ENCODE measurements around the gene NGRN.
A peak's percentile ranks its signal among the peaks of the same experiment; 100 is the strongest.

Gene NGRN, protein sequence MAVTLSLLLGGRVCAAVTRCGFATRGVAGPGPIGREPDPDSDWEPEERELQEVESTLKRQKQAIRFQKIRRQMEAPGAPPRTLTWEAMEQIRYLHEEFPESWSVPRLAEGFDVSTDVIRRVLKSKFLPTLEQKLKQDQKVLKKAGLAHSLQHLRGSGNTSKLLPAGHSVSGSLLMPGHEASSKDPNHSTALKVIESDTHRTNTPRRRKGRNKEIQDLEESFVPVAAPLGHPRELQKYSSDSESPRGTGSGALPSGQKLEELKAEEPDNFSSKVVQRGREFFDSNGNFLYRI

DNA sequence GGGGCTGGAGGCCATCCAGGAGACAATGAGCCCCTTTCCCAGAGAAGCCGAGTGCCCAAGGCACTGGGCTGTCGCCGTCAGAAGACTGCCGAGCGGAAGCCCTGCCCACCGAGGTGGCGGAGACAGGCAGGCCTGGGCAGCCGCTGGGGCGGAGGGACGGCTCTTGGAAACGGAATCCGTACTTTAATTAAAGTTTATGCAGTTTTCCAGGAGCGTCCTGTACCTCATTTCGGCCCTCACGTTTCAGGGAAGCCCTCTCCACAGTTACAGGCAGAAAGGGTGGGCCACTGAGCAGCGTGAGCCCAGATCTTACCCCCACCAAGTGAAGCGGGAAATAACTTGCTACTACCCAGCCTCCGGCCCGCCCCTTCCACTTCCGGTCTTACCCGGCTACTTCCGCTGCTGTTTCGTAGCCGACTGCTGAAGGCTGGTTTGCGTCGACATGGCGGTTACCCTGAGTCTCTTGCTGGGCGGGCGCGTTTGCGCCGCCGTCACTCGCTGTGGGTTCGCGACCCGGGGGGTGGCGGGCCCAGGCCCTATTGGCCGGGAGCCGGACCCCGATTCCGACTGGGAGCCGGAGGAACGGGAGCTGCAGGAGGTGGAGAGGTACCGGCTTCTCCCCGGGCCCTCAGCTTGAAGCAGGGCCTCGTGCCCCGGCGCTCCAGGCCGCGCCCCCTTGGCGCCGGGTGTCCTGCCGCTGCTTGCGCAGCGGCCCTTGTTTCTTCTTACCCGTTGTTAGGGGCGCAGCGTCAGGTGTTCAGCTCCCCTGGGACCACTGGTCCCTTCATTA is at the start of gene NGRN:
Gene NGRN, plus strand, starts transcription at position 402 of the 790 bp plus-strand sequence. Its CDS starts 41 bp downstream, at position 443.
- peak; percentile 91 to 92 for DNase-seq

DNA sequence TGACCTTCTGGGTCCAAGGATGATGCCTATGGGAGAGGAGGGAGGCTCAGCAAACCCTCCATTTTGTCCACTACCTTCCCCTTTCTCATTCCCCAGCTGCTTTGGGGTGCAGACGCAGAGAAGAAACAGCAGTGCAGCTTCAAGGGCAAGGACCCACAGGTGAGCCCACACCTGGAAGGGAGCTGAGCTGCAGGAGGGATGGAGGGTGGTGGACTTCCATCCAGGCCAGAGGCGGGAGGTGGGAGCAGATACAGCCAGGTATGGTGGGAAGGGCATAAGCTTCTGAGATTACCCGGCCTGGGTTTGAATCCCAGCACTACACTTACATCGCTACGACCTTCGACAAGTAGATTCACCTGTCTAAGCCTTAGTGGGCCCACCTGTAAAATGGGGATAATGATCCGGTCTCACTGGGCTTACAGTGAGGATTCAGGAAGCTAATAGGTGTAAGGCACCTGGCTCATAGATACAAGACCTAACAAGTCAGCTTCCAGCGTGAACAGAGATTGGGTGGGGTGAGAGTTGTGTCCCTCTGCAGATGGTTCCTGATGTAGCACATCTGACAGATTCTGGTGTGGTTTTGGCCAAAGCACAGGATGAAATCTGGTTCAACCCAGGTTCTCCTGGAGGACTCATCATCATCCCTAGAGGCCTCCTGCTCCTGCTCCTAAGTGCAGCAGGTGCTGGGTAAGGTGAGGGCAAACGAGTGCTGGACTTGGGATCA is 47.6 kb upstream of the NGRN start:
- no peak for DNase-seq

DNA sequence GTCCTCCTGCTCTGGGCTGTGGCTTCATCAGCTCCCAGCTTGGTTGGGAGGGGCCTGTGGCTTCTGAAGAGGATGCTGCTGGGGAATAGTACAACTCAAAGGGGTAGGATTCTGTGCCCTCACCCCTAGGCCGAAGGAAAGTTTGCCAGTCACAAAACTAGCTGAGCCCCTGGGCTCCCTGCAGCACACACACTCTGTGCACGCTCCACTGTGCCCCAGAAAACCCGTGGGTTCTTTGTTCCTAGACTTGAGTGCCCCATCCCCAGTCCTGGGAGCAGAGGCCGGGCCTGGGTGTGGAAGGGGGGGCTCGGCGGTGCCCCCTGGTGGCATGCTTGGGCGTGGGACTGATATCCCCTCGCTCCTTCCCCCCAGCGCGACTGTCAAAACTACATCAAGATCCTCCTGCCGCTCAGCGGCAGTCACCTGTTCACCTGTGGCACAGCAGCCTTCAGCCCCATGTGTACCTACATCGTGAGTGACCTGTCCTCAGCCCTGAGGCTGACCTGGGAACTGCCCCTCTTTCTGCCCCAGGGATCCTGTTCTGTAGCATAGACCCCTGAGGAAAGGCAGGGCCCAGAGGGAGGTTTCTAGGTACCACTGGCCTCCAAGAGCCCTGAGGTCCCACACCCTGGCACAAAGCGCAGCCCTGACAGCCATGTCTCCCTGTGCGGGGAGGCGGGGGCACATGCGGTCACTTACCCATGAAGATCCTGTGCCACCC is 45.9 kb upstream of the NGRN start:
- DNase-seq = peak; percentile 48 to 60

DNA sequence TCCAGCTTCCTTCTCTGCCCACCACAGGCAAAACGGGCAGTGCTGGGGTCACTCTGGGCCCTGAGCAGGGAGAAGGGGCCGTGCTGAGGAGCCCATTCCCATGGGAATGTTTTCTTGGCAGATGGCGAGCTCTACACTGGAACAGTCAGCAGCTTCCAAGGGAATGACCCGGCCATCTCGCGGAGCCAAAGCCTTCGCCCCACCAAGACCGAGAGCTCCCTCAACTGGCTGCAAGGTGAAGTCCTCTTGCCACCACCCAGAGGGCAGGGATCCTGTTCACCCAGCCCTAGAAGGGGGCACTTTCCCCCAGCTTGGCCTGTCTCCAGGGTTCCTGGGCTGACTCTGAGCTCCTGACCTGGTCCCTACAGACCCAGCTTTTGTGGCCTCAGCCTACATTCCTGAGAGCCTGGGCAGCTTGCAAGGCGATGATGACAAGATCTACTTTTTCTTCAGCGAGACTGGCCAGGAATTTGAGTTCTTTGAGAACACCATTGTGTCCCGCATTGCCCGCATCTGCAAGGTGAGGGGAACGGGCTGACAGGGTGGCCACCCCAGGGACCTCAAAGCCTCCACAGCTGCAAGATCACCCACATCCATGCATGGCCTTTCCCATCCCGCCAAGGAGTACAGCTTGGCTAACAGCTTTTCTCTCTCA is 44.1 kb upstream of the NGRN start:
- DNase-seq = peak in 1 of 2 donors; percentile 36

DNA sequence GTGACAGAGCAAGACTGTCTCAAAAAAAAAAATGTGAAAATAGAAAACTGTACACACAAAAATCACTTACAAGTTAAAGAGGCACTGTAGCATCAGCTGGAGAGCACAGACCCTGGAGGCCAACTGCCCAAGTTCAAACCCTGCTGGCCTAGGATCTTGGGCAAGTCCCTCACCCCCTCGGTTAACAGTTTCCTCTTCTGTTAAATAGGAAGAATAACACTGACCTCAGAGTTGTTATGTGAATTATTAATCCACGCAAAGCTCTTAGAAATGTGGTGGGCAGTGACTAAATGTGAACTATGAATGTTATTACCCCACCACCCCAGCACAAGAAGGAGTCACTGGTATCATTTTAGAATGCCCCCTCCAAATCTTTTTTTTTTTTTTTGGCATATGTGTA is 42.9 kb upstream of the NGRN start:
- DNase-seq = no peak

DNA sequence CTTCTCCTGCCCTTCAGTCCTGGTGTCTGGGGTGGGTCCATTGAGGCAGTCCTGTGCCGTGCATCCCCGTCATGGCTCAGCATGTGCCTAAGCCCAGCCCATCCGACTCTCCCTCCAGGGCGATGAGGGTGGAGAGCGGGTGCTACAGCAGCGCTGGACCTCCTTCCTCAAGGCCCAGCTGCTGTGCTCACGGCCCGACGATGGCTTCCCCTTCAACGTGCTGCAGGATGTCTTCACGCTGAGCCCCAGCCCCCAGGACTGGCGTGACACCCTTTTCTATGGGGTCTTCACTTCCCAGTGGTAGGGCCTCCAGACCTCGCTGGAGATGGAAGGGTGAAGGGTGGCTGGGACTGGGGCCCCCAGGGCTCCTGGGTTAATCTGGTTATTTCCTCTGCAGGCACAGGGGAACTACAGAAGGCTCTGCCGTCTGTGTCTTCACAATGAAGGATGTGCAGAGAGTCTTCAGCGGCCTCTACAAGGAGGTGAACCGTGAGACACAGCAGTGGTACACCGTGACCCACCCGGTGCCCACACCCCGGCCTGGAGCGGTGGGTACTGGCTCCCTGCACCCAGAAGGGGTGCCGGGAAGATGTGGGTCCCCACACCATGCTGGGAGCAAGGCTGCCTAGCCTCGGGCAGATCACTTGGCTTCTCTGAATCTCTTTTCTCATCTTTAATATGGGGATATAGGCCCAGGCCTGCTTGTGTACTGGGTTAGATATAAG is 41.9 kb upstream of the NGRN start:
- DNase-seq = no peak

DNA sequence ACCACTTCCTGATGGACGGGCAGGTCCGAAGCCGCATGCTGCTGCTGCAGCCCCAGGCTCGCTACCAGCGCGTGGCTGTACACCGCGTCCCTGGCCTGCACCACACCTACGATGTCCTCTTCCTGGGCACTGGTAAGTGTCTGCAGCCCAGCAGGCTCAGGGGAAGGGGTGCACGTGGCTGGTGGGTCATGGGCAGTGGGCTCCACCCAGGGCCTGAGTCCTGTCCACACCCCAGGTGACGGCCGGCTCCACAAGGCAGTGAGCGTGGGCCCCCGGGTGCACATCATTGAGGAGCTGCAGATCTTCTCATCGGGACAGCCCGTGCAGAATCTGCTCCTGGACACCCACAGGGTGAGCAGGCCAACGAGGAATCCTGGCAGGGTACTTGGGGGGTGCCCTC is 40.4 kb upstream of the NGRN start:
- no peak for DNase-seq

DNA sequence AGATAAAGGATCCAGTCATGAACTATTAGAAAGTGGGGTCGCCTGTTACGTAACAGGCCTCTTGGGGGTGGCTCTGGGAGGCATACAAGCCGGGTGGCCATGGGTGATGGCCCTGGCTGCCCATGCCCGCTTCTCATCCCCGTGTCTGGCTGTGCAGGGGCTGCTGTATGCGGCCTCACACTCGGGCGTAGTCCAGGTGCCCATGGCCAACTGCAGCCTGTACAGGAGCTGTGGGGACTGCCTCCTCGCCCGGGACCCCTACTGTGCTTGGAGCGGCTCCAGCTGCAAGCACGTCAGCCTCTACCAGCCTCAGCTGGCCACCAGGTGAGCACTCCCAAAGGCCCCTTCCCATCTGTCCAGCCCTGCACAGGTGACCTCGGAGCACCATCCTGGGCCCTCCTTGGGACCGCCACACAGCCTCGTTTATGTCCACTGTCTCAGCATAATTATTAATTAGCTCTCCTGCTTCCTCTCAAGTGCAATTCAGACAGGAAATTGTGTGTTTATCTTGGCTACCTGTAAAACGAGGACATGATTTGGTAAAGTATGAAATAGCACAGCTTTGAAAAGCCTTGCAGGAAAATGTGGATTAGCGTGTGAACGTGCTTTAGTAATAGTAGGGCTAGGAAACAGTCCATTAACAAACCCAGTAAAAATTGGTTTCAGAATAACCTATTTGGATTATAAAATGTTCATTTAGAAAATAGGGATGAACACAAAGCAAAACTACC is 39.8 kb upstream of the NGRN start:
- no peak for DNase-seq

DNA sequence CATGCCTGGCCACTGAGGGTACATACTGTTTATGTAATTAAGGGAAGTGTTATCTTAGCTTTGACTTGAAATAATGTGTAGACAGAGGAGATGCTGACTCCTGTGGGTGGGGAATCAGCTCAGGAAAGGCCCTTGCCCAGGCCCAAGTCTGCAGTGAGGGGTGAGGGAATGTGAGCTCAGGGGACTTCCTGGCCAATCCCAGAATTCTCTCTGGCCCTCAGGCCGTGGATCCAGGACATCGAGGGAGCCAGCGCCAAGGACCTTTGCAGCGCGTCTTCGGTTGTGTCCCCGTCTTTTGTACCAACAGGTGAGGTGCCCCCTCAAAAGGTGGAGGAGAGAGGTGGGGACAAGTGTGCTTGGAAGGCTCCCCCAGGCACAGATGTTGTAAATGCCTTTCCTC is 38.1 kb upstream of the NGRN start:
- DNase-seq = no peak

DNA sequence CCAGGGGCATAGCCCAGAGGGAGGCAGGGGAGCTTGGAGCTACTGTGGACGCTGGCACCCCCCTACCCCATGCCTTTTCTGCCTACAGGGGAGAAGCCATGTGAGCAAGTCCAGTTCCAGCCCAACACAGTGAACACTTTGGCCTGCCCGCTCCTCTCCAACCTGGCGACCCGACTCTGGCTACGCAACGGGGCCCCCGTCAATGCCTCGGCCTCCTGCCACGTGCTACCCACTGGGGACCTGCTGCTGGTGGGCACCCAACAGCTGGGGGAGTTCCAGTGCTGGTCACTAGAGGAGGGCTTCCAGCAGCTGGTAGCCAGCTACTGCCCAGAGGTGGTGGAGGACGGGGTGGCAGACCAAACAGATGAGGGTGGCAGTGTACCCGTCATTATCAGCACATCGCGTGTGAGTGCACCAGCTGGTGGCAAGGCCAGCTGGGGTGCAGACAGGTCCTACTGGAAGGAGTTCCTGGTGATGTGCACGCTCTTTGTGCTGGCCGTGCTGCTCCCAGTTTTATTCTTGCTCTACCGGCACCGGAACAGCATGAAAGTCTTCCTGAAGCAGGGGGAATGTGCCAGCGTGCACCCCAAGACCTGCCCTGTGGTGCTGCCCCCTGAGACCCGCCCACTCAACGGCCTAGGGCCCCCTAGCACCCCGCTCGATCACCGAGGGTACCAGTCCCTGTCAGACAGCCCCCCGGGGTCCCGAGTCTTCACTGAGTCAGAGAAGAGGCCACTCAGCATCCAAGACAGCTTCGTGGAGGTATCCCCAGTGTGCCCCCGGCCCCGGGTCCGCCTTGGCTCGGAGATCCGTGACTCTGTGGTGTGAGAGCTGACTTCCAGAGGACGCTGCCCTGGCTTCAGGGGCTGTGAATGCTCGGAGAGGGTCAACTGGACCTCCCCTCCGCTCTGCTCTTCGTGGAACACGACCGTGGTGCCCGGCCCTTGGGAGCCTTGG is 37.4 kb upstream of the NGRN start:
- DNase-seq = no peak

DNA sequence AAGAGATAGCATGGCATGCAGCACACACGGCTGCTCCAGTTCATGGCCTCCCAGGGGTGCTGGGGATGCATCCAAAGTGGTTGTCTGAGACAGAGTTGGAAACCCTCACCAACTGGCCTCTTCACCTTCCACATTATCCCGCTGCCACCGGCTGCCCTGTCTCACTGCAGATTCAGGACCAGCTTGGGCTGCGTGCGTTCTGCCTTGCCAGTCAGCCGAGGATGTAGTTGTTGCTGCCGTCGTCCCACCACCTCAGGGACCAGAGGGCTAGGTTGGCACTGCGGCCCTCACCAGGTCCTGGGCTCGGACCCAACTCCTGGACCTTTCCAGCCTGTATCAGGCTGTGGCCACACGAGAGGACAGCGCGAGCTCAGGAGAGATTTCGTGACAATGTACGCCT is 36.5 kb upstream of the NGRN start:
- no peak for DNase-seq

DNA sequence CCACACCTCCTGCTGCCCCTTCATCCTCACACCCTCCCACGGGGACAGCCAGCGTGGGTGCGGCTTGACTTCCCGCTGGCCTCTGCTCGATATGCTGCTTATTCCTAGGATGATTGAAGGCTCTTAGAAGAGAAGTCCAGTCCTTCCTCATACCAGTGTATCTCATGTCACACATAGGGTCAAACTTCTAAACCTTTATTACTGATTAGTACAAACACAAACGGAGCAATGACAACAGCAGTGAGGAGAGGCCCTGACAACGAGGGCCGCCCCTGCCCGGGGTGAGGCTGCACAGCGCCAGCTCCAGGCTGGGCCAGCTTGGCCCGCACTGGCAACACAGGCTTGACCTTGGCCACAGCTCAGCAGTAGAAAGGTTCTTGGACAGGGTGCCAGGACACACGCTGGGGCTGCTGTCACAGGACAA is 35.4 kb upstream of the NGRN start:
- DNase-seq = no peak

DNA sequence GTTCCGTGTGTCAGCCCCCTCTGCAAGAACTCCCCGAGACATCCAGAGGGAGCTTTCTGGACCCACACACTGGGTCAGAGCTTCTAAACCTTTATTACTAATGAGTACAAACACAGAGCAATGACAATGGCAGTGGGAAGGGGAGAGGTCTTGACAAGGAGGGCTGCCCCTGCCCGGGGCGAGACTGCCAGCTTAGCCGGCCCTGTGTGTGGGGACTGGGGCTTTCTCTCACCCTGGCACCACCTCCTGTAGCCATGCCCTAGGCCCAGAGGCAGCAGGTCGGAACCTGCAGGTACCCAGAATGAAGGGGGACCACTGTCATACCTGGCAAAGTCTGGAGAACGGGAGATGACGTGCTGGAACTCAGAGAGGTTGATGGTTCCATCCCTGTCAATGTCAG is 34.9 kb upstream of the NGRN start:
- DNase-seq = no peak

DNA sequence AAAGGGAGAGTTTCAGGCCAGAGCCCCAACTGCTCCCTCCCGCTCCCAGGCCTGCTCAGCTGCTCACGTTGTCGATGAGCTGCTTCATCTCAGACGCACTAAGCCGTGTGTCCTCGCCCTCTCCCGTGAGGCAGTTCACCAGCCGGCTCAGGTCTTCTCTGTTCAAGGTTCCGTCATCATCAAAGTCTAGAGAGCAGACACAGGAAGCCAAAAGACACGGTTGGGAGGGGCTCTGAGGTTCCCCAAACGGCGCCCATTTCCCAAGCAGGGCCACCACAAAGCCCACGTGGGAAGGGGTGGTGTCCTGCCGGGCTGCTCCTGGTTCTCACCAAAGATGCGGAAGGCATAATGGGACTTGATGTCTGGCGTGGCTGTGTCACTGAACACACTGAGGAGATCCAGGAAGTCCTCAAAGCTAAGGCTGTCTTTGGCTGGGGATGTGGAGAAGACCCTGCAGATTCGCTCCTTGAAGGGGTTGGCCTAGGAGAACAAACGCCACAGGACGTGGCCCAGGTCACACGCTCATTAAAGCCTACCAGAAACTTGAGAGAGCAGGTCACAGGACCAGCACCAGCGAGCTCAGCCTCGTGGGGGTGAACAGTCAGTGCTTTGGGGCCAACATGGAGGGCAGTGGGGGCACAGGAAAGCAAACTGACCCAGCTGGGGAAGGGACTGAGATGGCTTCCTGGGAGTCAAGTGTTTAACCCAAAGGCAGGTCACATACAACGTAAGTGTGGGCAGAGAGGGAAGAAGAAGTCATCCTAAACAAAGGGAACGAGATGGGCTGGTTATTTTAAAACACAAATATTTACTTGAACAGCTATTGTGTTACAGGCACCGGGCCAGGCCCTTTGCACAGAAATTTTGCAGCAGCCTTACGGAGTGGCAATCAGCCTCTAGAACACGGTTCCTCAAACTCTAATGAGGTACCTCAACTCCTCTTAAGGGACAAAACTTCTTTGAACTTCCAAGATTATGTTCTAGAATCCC is 34.1 kb upstream of the NGRN start:
- DNase-seq = peak; percentile 91

DNA sequence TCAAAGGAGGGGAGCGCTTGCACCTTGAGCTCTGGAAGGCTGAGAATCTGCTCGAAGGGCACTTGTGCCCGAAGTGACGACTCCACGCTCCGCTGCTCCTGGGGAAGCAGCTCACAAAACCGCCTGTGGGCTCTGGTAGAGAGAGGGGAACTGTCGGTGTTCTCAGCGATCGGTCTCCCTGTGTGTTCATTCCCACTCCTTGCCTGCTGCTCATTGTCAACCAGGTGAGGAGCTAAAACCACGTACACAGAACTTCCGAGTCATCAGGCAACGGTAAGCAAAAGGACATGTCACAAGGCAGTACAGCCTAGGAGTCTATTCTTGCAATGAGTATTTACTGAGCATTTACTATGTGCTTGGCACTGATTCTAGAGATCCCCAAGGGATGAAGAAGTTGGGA is 33.3 kb upstream of the NGRN start:
- DNase-seq = peak in 1 of 2 donors; percentile 35

DNA sequence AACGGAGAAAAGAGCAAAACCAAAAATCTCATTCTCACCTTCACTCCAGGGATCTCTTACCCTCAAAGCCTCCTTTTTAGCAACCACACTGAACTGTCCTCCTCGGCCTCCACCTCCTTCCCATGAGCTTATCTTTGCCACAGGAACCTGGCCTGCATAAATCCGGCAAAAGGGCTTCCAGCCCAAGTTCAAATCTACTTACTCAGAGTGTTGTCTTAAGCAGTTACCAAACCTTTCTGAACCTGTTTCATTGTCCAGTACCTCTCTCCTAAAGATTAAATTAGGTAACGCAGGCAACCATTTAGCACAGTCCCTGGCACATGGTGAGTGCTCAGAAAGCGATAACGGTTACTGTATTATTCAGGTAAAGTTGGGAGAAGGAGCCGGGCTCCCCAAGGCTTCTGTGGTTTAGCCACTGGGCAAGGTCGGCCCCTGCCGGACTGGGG is 32.5 kb upstream of the NGRN start:
- DNase-seq = no peak

DNA sequence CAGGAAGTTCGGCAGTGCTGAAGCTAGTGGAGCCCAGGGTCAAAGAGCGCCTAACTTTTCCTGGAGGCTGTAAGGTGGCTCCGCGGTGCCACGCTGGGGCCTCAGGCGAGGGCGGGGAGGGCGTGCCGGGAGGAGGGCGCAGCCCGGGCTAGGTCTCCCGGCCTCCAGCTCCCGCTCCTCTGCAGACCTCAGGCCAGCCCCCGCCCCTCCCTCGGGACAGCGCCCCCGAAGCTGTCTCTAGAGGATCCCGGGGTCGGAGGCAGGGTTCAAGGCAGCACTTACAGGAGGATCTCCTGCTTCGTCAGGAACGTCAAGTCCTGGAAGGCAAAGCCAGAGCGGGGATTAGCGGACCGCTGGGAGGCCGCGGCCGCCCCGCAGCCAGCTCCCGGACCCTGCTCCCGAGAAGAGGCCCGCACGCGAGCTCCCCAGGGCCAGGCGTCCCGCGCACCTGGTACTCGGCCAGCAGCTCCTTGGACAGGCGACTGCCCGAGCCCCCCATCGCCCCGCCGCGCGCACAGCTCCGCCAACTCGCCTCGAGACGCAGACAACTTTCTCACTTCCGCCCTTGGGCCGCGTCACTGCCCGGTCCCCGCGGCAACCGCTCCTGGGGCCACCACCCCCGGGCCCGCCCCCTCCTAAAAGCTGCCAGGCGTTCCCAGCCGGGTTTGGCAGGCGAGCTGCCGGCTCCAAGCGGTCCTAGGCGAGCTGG is 31.9 kb upstream of the NGRN start, which contains the start of gene CIB1:
Gene CIB1, minus strand, starts transcription at position 555 of the 709 bp plus-strand sequence. Its CDS starts 56 bp downstream, at position 499.
- DNase-seq = peak; percentile 98
